Dedifferentiated amniotic fluid mesenchymal stem cell (primary cell): ENCODE data around the gene TRIO.
"Not testable (repeated sequence)": the region's sequence is repeated elsewhere in the genome, so short reads cannot be mapped to it uniquely, and the experiment has no call there.

ENCODE experiments used
- DNase-seq: peaks from one replicate; pipeline ENCODE4 v3.0.0-alpha.2; 2016; ENCODE audit errors: extremely low spot score

The TRIO gene

GRCh38 chr5:14545308-14545707, 402.2 kb downstream of the TRIO start:
- DNase-seq, result no peak

GRCh38 chr5:14545862-14546261, 402.7 kb downstream of the TRIO start:
- no peak for DNase-seq

GRCh38 chr5:14547666-14548065, 404.5 kb downstream of the TRIO start:
- DNase-seq, result no peak

- no peak for DNase-seq
These were observed 408.1 kb downstream of the TRIO start for GRCh38 chr5:14551211-14551610.

GRCh38 chr5:14552017-14552416, 408.9 kb downstream of the TRIO start:
- DNase-seq, result no peak

- DNase-seq, result not testable (repeated sequence)
These were observed 411.1 kb downstream of the TRIO start for GRCh38 chr5:14554288-14554687.

GRCh38 chr5:14556015-14556414, 412.9 kb downstream of the TRIO start:
- no peak for DNase-seq

- no peak for DNase-seq
These were observed 414.1 kb downstream of the TRIO start for GRCh38 chr5:14557203-14557770.

GRCh38 chr5:14557791-14558415, 414.8 kb downstream of the TRIO start:
- no peak for DNase-seq
